ENCODE measurements around the gene SRPRA. TPM values are rescaled to one million over a fixed set of nuclear protein-coding genes. Genes with fewer than 3 reads are reported as not detected.

The SRPRA gene, protein sequence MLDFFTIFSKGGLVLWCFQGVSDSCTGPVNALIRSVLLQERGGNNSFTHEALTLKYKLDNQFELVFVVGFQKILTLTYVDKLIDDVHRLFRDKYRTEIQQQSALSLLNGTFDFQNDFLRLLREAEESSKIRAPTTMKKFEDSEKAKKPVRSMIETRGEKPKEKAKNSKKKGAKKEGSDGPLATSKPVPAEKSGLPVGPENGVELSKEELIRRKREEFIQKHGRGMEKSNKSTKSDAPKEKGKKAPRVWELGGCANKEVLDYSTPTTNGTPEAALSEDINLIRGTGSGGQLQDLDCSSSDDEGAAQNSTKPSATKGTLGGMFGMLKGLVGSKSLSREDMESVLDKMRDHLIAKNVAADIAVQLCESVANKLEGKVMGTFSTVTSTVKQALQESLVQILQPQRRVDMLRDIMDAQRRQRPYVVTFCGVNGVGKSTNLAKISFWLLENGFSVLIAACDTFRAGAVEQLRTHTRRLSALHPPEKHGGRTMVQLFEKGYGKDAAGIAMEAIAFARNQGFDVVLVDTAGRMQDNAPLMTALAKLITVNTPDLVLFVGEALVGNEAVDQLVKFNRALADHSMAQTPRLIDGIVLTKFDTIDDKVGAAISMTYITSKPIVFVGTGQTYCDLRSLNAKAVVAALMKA
- total RNA-seq: 33.2 and 97.5 TPM in 2 replicates

DNA sequence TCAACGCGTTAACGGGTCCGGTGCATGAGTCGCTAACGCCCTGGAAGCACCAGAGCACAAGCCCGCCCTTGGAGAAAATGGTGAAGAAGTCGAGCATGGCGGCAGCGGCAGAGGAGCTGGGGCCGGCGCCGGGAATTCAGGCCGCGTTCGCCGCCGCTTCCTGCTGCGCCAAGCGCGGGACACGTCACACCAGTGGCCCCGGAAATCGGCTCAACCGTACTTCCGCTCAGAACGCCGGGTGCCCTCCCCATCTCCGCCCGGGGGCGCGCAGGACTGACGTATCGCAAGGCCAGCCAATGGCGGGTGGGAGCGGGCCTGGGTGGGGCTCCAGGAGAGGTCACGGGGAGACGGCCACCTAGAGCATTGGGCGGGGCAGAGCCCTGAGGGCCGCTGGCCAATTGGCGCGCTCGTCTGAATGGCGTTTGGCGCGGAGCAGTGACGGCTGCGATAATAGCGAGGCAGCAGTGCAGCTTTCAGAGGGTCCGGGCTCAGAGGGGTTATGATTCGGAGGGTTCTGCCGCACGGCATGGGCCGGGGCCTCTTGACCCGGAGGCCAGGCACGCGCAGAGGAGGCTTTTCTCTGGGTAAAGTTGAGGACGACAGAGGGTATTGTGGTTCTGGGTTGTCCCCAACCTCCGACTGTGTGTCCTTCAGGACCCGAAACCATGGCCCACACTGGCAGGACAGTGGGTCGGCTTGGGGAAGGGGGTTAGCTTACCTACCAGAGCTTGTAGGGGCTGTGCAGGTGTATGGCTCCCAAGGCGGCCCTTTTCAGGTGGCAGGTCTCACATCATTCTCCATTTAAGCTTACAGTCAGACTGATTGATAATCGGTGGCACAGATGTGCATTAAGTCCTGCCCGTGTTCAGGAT lies at the start of gene SRPRA, which contains the start of gene FOXRED1:
SRPRA (minus strand) TSS at position 188 of the 872 bp plus-strand sequence; CDS start at position 97, 91 bp downstream.
FOXRED1 (plus strand) TSS at position 447 of the 872 bp plus-strand sequence; CDS start at position 500, 53 bp downstream.

DNA sequence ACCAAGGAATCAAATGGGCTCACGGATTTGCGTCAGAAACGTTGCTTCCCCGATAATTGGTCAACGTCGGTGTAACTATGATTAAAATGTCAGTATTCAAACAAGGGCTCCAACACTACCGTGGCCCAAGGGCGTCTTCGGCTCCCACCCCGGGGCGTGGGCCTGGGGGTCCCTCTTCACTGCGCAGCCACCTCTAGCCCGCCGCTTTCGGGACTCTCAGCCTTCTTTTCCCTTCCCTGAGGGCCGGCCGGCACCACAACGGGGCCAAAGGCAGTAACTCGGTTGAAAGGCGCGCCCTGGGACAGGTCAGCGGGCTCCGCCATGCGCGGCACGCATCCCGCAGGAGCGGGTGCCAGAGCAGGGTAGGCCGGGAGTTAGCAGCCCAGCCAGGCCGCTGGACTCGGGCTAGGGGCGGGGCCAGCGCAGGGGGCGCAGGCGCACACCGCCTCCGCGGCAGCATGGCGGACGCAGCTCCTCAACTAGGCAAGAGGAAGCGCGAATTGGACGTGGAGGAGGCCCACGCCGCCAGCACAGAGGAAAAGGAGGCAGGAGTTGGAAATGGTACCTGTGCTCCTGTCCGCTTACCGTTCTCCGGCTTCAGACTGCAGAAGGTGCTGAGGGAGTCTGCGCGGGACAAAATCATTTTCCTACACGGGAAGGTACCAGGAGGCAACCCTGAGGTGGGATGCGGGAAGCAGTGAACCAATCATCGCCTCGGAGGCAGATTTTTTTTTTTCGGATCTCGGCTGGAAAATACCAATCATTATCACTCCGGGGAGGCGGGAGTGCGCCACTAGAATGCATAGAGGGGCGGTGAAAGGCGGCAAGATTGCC lies 35.1 kb upstream of the SRPRA start, which contains the start of gene DCPS:
DCPS (plus strand) TSS at position 438 of the 834 bp plus-strand sequence; CDS start at position 459, 21 bp downstream.

GRCh38 chr11:126282736-126283591 lies 14.3 kb upstream of the SRPRA start, which contains the start of gene TIRAP:
Gene TIRAP, plus strand, starts transcription at chr11:126283093. Its CDS starts 7,802 bp downstream, at chr11:126290895.

Other genes starting within 250 kb of the SRPRA start
- gene CDON, start 206.0 kb downstream of the SRPRA start, total RNA-seq: 0.81 and 7.0 TPM in 2 replicates
- 31.7 and 38.6 TPM in 2 replicates for gene RPUSD4, start 57.2 kb downstream of the SRPRA start, total RNA-seq
- 15.7 and 32.5 TPM in 2 replicates for gene FAM118B, start 57.1 kb downstream of the SRPRA start, total RNA-seq
- 9.4 and 17.3 TPM in 2 replicates for gene FOXRED1, start 259 bp upstream of the SRPRA start, total RNA-seq
- gene TIRAP, start 14.2 kb upstream of the SRPRA start, total RNA-seq: 1.9 and 4.9 TPM in 2 replicates
- 6.4 and 7.6 TPM in 2 replicates for gene DCPS, start 35.2 kb upstream of the SRPRA start, total RNA-seq
- 8.4 and 12.7 TPM in 2 replicates for gene ST3GAL4, start 86.8 kb upstream of the SRPRA start, total RNA-seq

Data from bladder microvascular endothelial cell (primary cell).